ENCODE results near the gene COBLL1.

DNA sequence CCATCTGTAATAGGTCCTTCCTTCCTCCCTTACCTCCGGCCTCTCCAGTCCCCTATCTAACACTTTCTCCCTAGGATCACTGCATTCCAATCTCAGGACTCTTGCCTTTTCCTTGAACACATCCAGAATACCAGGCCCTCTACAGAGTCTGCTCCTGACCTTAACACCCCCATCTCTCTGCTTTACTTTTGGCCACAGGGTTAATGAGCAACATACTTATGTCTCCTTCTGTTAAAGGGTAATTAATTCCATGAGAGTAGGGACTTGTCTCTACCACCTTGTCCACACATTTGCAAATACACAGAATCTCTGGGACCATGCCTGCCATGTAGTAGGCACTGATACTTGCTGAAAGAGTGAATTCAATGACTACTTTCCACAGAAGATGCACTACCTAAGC, 94.9 kb downstream of the COBLL1 start:
- TF ChIP-seq, protein P1, sequence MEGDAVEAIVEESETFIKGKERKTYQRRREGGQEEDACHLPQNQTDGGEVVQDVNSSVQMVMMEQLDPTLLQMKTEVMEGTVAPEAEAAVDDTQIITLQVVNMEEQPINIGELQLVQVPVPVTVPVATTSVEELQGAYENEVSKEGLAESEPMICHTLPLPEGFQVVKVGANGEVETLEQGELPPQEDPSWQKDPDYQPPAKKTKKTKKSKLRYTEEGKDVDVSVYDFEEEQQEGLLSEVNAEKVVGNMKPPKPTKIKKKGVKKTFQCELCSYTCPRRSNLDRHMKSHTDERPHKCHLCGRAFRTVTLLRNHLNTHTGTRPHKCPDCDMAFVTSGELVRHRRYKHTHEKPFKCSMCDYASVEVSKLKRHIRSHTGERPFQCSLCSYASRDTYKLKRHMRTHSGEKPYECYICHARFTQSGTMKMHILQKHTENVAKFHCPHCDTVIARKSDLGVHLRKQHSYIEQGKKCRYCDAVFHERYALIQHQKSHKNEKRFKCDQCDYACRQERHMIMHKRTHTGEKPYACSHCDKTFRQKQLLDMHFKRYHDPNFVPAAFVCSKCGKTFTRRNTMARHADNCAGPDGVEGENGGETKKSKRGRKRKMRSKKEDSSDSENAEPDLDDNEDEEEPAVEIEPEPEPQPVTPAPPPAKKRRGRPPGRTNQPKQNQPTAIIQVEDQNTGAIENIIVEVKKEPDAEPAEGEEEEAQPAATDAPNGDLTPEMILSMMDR (IDR thresholded peaks at IDR 0.05; ENCODE audit: borderline replicate concordance, extremely low read depth, low read length, poor library complexity, severe bottlenecking): no peak
- TF ChIP-seq EZH2 (IDR thresholded peaks at IDR 0.05; ENCODE audit: borderline replicate concordance, low read depth, low read length, severe bottlenecking): no peak

All from DND-41 (cell line).